RPMI8226 (cell line): Measurements from ENCODE around the gene KIAA0040.
A peak's percentile ranks its signal among the peaks of the same experiment; 100 is the strongest.

Experiments used
- DNase-seq: peaks from one replicate; pipeline ENCODE4 v3.0.0-alpha.2; 2015

KIAA0040 gene

DNA sequence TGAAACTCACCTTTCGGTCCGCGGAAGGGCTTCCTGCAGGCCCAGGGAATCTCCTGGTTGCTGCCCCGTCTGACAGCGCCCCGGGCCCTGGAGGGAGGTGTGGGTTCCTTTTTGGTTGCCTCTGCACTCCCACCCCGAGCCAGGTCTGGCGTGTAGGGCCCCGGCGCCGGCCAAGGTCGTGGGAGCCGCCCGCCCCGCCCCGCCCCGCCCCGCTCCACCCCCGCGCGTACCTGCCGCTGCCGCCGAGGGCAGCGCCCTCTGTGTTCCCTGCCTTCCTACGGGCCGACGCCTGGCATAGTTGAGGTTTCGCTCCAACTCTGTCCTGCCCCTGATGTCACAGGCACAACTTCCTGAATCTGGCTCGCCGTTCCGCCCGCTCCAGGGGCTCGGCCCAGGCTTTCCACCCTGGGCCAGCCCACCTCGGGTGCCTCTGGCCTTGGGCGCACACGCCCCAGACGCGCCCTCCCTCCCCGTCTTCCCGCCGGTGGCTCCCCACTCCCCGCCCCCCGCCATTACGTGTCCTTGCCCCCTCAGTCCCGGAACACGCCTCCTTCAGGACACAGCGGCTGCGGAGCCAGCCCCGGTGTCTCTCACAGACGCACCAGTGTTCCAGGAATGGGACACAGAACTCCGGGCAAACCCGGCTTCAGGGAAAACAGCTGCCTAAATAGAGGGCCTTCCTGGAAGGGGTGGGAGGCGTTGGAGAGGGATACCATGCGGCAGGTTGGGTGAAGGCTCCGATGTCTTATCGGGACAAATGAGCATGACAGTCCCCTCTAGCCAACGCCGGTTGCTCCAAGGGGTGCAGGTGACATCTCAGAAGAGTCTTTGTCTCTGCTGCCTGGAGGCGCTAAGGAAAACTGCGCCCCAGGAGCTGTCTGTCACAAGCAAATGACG is at the start of gene KIAA0040:
TSS of gene KIAA0040 (minus strand) at position 147 of the 897 bp plus-strand sequence. CDS start 31,763 bp downstream, outside the sequence.
- peak; percentile 91 for DNase-seq

DNA sequence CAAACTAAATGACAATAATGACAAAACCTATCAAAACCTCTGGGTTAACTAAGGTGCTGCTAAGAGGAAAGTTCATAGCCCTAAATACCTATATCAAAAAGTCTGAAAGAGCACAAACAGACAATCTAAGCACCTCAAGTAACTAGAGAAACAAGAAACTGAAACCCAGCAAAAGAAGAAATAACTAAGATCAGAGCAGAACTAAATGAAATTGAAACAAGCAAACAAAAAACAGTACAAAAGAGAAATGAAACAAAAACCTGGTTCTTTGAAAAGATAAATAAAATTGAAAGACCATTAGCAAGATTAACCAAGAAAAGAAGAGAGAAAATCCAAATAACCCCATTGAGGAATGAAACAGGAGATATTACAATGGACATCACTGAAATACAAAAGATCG is 44.8 kb upstream of the KIAA0040 start:
- no peak for DNase-seq

DNA sequence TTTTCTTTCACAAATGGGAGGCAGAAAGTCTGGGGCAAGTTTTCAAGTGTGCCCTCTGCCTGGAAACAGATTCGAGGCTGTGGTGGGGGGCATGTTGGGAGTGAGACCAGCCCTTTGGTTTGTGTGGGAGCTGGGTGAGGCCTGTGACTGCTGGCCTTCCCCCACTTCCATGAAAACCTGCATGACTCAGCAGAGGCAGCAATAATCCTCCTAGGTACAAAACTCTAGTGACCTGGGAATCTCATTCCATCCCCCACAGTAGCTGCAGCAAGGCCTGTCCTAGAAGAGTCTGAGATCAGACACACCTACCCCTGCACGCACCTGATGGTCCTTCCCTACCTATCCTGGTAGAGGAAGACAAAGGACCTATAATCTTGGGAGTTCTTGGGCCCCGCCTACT is 42.1 kb upstream of the KIAA0040 start:
- DNase-seq: no peak

DNA sequence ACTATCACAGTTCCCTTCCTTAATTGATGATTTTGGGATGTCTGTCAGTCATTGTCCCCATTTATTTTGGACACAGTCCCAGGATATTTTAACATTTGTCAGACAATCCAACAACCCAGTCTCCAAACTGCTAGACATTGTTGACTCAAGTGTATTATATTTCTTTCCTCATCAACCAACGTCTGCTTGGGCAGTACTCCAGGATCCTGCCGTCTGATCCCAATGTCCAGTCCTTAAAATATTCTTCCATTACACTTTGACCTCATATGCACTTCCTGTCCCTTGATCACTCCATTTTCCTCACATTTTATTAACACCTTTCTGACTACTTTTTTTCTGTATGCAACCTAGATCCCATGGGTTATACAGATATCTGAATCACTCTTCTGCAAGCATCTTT is 39.8 kb upstream of the KIAA0040 start:
- no peak for DNase-seq

DNA sequence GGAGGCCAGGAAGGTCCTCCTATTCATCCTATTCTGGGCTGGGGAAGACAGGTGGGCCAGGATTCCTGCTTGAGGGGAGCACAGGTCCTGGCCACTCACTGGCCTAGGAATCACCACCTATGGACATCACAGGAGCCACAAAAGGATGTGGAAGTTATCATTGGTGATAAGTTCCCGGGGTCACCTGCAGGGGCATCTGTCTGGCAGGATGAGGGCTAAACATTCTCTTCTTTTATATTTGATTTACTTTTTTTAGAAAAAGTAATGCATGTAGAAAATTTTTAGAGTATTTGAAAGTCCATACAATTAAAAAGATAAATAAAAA is 33.2 kb upstream of the KIAA0040 start:
- DNase-seq: no peak

DNA sequence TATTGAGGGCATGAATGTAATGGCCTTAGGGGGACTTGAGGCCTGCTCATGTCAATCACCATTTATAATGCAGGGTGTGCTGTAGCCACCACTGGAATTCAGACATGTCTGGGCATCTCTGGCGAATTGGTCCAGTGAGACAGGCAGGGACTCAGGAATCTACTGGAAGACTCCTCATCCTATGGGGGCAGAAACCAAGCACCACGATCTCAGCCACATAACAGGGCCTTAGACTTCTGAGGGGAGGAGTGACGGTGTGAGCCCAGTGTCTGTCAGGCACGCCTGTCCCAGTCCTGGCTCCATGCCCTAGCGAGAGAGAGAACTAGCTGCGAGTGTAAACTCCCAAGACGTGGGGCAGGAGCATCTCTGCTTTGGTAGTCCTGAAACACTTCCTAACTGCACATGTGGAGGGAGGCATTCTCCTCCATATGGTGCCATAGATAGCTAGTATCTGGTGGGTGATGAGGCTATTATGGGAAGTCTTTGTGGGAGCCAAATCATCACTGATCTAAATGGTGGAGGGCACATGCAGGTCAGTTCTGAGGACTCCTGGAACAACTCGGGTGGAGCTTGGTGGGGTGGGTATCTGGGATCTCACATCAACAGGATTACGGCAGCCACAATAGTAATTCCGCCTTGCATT is 29.8 kb upstream of the KIAA0040 start:
- DNase-seq: no peak

DNA sequence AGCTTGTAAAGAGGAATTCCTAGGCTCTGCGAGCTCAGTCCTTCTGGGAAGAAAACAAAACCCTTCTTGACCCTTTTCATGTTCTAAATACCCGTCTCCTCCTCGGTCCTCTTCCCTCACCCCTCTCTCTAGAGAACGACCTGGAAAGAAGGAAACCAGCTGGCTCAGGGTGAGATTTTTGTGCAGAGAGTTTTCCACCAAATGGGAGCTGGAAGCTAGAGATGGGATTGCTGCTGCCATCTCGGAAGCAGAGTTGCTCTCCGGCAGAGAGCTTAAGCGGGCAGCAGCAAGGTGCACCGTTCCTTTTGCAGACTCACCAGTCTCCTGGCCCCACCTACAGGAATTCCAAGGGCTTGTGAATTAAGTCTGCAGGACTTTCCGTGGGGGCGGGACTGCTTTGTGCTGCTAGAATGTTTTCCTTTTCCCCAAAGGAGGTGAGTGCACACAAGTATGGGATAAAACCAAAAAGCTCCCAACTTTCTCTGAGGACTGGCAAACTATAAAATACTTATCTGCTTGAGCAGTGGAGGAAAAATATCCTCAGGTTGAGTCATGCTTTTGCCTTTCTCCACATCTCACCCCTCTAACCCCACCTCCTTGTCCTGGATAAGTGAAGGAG is 29.1 kb upstream of the KIAA0040 start:
- DNase-seq: no peak

DNA sequence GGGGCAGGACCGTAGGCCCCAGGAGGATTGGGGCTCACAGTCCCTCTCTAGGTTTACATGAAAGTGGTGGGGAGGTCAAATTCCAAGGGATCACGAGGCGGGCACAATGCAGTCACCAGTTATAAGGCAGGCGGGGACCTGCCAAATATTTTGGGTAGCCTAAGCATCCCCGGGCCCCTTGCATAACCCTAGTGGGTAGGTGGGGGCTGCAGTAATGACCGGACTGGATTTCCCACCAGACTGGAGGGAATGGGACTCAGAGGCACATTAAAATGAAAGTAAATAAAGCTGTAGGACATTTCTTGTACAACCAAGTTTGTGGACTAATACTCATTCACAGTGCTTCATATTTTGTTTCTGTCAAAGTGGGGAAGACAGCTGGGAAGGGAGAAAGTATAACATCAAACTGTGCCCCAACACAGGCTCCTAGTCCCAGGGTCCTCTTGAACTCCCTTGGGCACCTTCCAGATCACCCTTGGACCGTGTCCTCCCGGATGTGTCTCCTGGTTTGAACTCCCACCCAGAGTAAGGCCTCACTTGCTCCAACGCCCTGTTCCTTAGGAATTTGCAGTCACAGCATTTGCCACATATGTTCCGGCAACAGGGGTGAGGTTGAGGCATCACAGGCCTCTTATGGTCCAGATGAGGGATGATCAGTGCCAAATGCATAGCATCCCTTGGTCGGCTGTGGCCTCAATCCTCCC is 28.4 kb upstream of the KIAA0040 start:
- DNase-seq: no peak

DNA sequence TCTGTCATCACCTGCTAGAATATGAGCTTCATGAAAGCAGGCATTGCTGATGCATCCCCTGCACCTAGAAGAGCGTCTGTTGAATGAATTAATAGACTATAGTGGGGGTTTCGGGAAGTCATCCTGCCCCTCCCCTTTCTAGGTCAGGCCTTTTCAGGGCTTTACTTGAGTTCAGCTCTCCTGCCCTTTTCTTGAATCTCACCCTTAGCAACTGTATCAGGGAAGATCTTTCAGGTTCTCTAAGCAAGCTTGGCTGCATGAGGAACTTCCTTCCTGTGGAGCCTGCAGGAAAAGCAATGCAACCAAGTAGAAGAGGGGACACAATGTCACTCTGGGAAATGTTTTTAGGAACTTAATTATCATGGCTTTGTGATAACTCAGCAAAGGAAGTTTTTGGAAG is 27.2 kb upstream of the KIAA0040 start:
- no peak for DNase-seq

DNA sequence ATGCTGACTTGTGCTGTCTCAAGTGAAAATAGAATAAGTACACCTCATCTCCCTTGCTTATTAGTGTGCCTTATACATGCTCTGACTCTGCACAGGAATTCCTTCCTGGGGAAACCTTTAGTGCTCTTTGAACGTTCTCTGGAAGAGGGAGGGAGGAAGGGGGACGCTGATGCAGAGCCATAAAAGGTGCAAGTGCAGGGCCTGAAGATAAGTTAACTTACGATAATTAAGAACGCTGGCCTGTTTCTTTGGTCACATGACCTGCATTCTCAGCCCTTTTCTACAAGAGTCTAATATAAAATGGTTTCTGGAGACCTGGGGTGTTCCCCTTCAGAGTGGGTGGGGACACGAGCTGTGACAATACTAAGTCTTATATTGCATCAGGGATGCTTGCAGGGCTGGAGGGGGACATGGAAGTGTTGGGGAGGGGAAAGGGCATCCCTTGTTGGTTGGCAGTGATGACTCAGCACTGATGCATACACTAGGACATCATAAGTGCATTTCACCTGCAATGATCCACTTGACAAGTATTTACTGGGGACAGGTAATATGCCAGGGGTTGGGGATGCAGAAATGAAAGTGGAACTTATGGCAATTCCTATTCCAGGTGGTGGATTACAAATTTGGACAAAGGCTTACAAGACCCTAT is 26.3 kb upstream of the KIAA0040 start:
- no peak for DNase-seq

DNA sequence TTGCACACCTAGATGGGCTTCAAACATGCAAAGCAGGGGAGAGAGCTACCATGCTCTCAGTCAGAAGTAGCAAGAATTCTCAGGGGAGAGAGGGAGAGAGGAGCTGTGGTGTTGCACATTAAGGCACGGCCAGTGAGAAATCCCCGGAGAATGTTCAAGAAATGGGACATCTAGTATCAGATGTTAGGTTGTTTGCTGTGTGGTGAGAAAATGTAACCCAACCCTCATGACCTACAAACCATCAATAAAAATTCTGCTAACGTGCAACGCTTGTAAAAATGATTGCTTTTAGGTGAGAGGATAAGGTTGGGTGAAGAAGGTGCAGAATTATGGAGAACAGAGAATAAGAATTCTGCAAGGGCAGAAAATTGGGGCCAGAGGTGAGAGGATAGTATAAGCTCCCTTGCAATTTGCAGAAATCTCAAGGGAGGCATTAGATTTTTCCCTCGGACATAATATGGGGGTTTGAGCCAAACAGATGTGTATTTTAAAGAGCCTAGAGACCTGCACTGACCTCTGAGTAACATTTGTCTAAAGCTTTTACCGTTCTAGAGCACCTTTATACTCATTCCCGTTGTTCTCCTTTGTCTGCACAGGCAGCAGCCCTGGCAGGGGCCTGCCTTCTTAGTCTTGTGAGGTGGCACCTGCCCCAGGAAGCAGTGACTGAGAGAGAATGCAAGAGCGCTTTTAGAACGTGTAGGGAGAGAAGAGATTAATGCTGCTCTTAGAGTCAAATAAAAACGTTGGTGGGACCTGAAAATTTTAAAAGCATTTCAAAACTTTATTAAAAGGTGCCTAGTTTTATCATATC is 25.4 kb upstream of the KIAA0040 start:
- no peak for DNase-seq

DNA sequence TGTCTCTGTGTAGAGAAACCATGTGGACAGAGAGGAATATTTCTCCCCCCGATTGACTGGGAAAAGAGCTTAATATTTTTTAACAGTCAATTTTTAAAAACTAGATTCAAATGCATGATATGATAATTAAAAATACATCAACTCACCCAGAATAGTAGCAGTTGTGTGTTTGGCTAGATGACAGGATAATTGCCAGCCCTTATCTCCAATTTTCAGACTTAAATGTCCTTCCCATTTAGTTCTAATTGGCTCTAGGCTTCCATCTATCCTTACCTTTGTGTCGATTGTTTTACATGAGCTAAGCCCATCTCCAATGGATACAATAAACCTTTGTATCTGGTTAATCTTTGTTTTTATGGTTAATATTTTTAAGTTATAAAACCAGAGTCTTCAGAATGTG is 23.9 kb upstream of the KIAA0040 start:
- no peak for DNase-seq

DNA sequence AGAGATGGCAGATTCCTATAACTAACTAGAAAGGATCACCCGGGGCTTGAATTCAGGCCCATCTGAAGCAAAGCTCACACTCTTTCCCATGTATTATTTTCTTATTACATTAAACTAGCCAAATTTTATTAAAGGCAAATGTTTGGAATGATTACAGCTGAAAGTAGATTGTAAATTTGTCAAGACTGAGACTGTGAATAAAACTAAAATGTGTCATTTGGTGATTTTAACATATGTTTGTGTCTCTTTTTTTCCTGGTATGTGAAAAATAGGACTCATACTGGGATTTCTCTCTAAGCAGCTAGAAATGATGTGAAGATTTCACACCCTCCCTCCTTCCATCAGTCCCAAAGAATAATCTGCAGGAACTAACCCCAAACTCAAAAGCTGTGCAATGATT is 19.1 kb upstream of the KIAA0040 start:
- DNase-seq: no peak

DNA sequence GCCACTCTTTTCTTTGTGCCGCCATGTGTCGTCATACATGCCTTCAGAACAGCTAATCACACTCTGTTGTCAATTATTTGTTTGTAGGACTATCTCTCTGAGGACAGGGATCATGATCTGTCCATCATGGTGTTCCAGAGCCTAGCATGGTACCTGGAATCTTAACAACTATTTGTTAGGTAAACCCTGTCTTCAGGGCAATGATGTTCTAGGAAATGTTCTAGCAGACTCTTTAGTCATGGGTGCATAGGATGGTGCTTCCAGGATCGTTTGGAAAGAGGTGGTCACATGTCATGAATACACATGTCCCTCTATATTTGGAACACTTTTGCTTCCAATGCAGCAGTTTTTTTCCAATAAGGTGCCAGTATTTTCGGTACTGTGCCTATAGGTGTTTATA is 18.2 kb upstream of the KIAA0040 start:
- DNase-seq: no peak

DNA sequence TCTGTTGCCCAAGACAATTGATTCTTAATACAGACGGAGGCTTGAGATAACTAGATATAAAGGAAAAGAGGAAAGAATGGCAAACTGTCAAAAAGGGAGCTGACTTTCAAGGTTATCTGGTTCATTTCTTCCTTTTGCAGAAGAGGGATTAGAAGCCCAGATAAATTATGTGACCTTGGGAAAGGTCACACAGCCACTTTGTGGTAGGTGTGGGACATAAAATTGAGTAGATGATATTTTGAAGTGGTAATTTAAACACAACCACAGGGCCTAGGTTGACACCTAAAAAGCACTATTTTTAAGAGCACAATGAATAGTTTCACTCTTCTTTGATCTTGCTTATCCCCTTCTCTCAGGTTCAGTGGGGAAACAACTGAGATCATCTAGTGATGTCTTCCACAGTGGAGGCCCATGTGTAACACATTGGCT is 16.9 kb upstream of the KIAA0040 start:
- DNase-seq: no peak

DNA sequence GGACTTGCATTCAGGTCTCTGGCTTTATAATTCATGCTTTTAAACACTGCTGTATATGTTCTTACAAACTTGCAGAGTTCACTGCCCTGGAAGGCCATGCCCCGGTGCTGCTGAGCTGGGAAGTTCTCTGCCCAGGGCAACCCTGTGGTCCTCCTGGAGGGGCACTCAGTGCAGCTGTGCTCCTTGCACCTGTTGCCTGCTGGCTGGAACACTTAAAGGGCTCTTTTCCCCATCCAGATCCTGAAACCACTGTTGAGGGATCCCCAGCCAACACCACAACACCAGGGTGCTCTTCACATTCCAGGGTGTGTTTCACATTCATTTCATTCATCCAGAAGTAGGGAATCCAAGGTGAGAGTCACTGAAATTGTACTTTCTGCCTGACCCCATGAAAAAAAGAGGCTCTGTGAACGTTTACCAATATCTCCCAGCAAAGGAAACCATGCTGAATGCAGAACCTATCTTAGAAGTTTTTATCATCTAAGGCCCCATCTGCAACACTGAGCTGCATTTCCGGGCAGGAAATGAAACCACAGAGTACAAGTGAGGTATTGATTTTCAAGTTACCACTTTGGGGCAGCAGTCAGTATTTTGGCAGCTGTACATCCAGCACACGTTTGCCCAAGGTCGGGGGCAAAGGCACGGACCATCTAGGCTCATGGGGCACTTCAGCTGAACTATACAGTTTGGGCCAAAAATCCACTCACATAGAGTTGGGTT is 16.4 kb upstream of the KIAA0040 start:
- DNase-seq: peak; percentile 87

DNA sequence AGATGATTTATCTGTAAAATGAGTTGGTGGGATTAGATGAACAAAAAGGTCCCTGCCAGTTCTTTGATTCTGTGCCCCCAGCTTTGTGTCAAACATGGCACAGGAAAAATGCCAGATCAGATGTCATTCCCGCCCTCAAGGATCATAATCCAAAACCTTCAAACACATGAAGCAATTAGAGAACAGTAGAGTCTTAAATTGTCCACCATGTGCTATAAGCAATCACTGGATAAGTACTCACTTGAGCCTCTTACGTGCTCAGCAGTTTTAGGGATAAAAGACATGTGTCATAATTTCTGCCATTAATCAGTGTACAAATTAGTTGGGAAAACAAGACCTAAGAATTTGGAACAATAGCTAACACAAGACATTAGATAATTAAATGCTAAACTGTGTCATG is 15.4 kb upstream of the KIAA0040 start:
- DNase-seq: no peak

DNA sequence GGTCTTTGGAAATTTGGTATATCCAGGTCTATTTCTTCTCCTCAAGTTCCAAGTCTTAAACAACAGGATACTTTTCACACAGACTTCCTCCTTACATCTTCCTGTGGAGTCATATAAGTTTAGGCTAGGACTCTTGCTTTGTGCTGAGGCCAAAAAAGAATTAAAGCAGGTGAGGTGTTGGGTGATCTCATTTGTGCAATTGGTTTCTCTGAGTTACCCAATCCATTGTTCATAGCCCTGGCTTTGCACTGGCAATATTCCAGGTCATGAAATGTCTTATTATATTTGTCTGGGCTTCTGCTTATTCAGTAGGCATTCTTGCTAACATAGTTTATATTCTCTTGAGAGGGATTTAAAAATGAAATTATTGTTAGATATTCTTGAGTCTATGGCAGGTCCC is 14.1 kb upstream of the KIAA0040 start:
- peak; percentile 40 for DNase-seq

DNA sequence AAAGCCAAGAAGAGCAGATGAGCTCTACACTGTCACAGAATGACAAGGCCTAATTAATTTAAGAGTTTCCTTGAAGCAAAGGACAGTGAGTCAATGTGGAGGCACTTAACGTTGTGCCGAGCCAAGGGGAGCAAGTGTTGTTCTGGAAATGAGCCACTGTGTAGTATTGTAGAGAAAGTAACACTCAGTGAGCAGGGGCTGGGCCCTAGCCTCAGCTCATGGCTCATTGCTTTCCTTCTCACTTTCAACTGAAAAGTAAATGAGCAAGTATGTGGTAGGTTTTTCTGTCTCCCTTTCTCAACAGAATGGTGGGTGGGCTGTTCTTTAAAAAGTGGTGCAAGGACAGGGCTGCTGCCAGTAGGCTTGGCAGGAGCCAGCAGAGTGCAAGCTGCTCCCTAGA is 11.8 kb upstream of the KIAA0040 start:
- DNase-seq: no peak

DNA sequence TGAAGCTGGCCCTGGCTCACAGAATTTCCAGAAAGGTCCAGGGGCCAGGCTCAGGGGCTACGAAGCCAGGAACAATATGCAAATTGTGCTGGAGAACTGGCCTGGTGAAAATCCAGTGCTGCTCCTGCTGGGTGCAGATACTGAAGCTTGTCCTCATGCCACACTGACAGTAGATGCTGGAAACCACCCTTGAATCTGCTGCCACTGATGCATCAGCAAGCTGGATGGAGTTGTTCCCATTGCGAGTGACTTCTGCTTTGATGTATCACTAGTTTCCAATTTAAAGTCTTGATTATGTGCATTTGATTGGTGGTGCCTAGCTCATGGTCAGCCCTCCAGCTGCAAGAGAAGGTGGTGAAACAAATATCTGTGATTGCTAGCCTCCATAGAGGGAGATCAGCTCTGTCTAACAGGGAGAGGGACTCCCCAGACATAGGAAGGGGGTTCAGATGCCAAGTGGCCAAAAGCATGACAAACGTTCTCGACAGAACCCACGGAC is 11.0 kb upstream of the KIAA0040 start:
- DNase-seq: no peak
